H9 (cell line): ENCODE results near the gene APPBP2. TPM values are rescaled to one million over a fixed set of nuclear protein-coding genes. Genes with fewer than 3 reads are reported as not detected.

Source experiments
- DNase-seq: peaks from one replicate; pipeline ENCODE4 v3.0.0-alpha.2; 2017
- H2AFZ ChIP-seq: one replicate; pipeline ENCODE4 v1.6.1; 2013; ENCODE audit warnings: mild to moderate bottlenecking, low read length, control low read depth, moderate library complexity
- H2AK5ac ChIP-seq: 2 replicates; pipeline ENCODE4 v1.6.1; 2013; ENCODE audit warnings: low read length, control low read depth, mixed read lengths; ENCODE audit not compliant: insufficient read length
- H2BK120ac ChIP-seq: one replicate; pipeline ENCODE4 v1.6.1; 2013; ENCODE audit warnings: low read depth, mild to moderate bottlenecking, low read length, control low read depth, inconsistent platforms; ENCODE audit not compliant: poor library complexity, severe bottlenecking
- H2BK12ac ChIP-seq: 2 replicates; pipeline ENCODE4 v1.6.1; 2013; ENCODE audit warnings: low read length, control low read depth, mixed read lengths, low read depth; ENCODE audit not compliant: insufficient read length
- H2BK15ac ChIP-seq: 2 replicates; pipeline ENCODE4 v1.6.1; 2013; ENCODE audit warnings: low read depth, low read length, control low read depth
- H2BK20ac ChIP-seq: one replicate; pipeline ENCODE4 v1.6.1; 2013; ENCODE audit warnings: low read depth, mild to moderate bottlenecking, low read length, control low read depth, inconsistent platforms; ENCODE audit not compliant: poor library complexity, severe bottlenecking
- H2BK5ac ChIP-seq: 2 replicates; pipeline ENCODE4 v1.6.1; 2013; ENCODE audit warnings: low read length, control low read depth, mixed read lengths; ENCODE audit not compliant: insufficient read length
- H3K14ac ChIP-seq: 2 replicates; pipeline ENCODE4 v1.6.1; 2013; ENCODE audit warnings: low read length, control low read depth; ENCODE audit not compliant: insufficient read depth
- H3K18ac ChIP-seq: 2 replicates; pipeline ENCODE4 v1.6.1; 2013; ENCODE audit warnings: low read depth, mild to moderate bottlenecking, mixed read lengths, low read length, control low read depth; ENCODE audit not compliant: insufficient read length
- H3K23ac ChIP-seq: 2 replicates; pipeline ENCODE4 v1.6.1; 2013; ENCODE audit warnings: low read length, control low read depth, mixed read lengths, low read depth; ENCODE audit not compliant: insufficient read length
- H3K23me2 ChIP-seq: 2 replicates; pipeline ENCODE4 v1.6.1; 2013; ENCODE audit warnings: low read depth, mild to moderate bottlenecking, mixed read lengths, low read length, control low read depth; ENCODE audit not compliant: insufficient read length, poor library complexity, severe bottlenecking
- H3K27ac ChIP-seq: 2 replicates; pipeline ENCODE4 v1.5.1; 2013; ENCODE audit warnings: low read length, control low read depth, mixed read lengths, low read depth; ENCODE audit not compliant: insufficient read length
- H3K27me3 ChIP-seq: 2 replicates; pipeline ENCODE4 v1.6.1; 2013; ENCODE audit warnings: low read length, control low read depth, inconsistent platforms; ENCODE audit not compliant: insufficient read depth
- H3K4ac ChIP-seq: 2 replicates; pipeline ENCODE4 v1.6.1; 2013; ENCODE audit warnings: low read depth, mild to moderate bottlenecking, control low read depth, inconsistent platforms, low read length, moderate library complexity
- H3K4me1 ChIP-seq: 2 replicates; pipeline ENCODE4 v1.6.1; 2013; ENCODE audit warnings: low read length, control low read depth, inconsistent platforms; ENCODE audit not compliant: insufficient read depth
- H3K4me2 ChIP-seq: 2 replicates; pipeline ENCODE4 v1.6.1; 2013; ENCODE audit warnings: low read length, control low read depth, mixed read lengths; ENCODE audit not compliant: insufficient read length, insufficient read depth
- H3K56ac ChIP-seq: 2 replicates; pipeline ENCODE4 v1.6.1; 2013; ENCODE audit warnings: low read depth, mild to moderate bottlenecking, mixed read lengths, low read length, control low read depth; ENCODE audit not compliant: insufficient read length
- H3K79me1 ChIP-seq: 2 replicates; pipeline ENCODE4 v1.6.1; 2013; ENCODE audit warnings: low read depth, mild to moderate bottlenecking, moderate library complexity, low read length, control low read depth, inconsistent platforms; ENCODE audit not compliant: insufficient read depth, poor library complexity, severe bottlenecking
- H3K79me2 ChIP-seq: 2 replicates; pipeline ENCODE4 v1.6.1; 2013; ENCODE audit warnings: low read length, control low read depth, inconsistent platforms; ENCODE audit not compliant: insufficient read depth
- H3K9ac ChIP-seq: 2 replicates; pipeline ENCODE4 v1.6.1; 2013; ENCODE audit warnings: low read length, control low read depth, mixed read lengths; ENCODE audit not compliant: insufficient read length; ENCODE audit errors: extremely low read depth
- H3K9me3 ChIP-seq: one replicate; pipeline ENCODE4 v1.6.1; 2013; ENCODE audit warnings: low read depth, low read length, inconsistent platforms; ENCODE audit not compliant: control insufficient read depth
- H3T11ph ChIP-seq: one replicate; pipeline ENCODE4 v1.6.1; 2013; ENCODE audit warnings: mild to moderate bottlenecking, low read length, control low read depth, inconsistent platforms
- H4K20me1 ChIP-seq: one replicate; pipeline ENCODE4 v1.6.1; 2013; ENCODE audit not compliant: control insufficient read depth, insufficient read length, insufficient read depth
- H4K5ac ChIP-seq: 2 replicates; pipeline ENCODE4 v1.6.1; 2013; ENCODE audit warnings: low read depth, mild to moderate bottlenecking, mixed read lengths, low read length, control low read depth; ENCODE audit not compliant: insufficient read length
- H4K8ac ChIP-seq: replicated peaks from 2 replicates; pipeline ENCODE4 v1.6.1; 2013; ENCODE audit warnings: low read length, control low read depth, mixed read lengths, low read depth; ENCODE audit not compliant: insufficient read length
- H4K91ac ChIP-seq: 2 replicates; pipeline ENCODE4 v1.6.1; 2013; ENCODE audit warnings: low read depth, mild to moderate bottlenecking, moderate library complexity, mixed read lengths, low read length, control low read depth; ENCODE audit not compliant: insufficient read length
- H3K27ac Mint-ChIP-seq, 3 experiments: 2 replicates in 2 of 3; 3 replicates in 1 of 3; pipeline ENCODE4 v1.8.0; 2020 to 2021; ENCODE audit warnings: mixed read lengths in 3 of 3, mild to moderate bottlenecking in 1 of 3, moderate library complexity in 1 of 3
- H3K27me3 Mint-ChIP-seq: 2 replicates; pipeline ENCODE4 v1.8.0; 2021; ENCODE audit warnings: low read depth, mild to moderate bottlenecking, moderate library complexity, mixed read lengths
- H3K36me3 Mint-ChIP-seq, 3 experiments: 2 replicates in 2 of 3; 3 replicates in 1 of 3; pipeline ENCODE4 v1.8.0; 2020 to 2021; ENCODE audit warnings: low read depth in 3 of 3, mixed read lengths in 3 of 3; ENCODE audit not compliant: insufficient read depth in 1 of 3
- H3K4me1 Mint-ChIP-seq, 2 experiments: 2 replicates each; pipeline ENCODE4 v1.8.0; 2020; ENCODE audit warnings: mixed read lengths in 2 of 2
- H3K4me3 Mint-ChIP-seq, 2 experiments: 2 replicates in 1 of 2; 3 replicates in 1 of 2; pipeline ENCODE4 v1.8.0; 2020 to 2021; ENCODE audit warnings: mild to moderate bottlenecking in 2 of 2, mixed read lengths in 2 of 2, moderate library complexity in 1 of 2
- H3K9me3 Mint-ChIP-seq, 2 experiments: 2 replicates in 1 of 2; 3 replicates in 1 of 2; pipeline ENCODE4 v1.8.0; 2020; ENCODE audit warnings: mild to moderate bottlenecking in 2 of 2, mixed read lengths in 2 of 2, moderate library complexity in 1 of 2
- WGBS: extraction: QIAGEN DNeasy Blood & Tissue Kit; methylation state at CpG from one replicate; pipeline ENCODE4 v1.1.7; 2013; ENCODE audit warnings: missing lambda C conversion rate, low lambda C conversion rate, mixed read lengths; ENCODE audit not compliant: insufficient read length; ENCODE audit errors: extremely low coverage; 5-methylcytosine and 5-hydroxymethylcytosine counted together
- total RNA-seq: library from RNA; stranded (reverse); gene quantifications from 2 replicates; pipeline ENCODE4 v1.2.1, GENCODE V29; 2021
- TF ChIP-seq, protein P1 (sequence below): fragments of 200-600 bp; sonication (generic); conservative IDR thresholded peaks from 3 replicates; pipeline ENCODE4 v1.8.0; 2021; ENCODE audit warnings: antibody characterized with exemption, mild to moderate bottlenecking

Gene APPBP2
- total RNA-seq, 1 experiment from 2014 or later = 17.0 TPM

DNA sequence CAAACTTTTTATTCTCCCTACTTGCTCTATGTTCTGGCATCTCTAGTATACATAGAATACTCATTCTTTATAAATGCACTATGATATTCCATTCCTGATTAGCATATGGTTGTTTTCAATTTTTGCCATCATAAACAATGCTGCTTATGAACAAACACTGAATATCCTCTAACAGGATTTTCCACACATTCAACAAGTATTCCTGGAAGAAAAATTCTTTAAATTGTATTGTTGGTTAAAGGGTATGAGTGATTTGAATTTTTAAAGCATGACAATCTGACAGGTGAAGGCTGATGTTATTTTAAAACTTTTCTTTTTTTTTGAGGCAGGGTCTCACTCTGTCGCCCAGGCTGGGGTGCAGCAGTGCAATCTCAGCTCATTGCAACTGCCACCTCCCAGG, 11.5 kb downstream of the APPBP2 start:
- Histone ChIP-seq H2AFZ (no peak overlapping the region), H3K27me3 (no peaks in the 10 kb centered on the region), H3K27ac (no peak overlapping the region), H2BK12ac (no peak overlapping the region), H4K5ac (no peak overlapping the region), H3K9ac (no peak overlapping the region), H2BK5ac (no peak overlapping the region), H3K23ac (no peak overlapping the region), H3K79me1 (peaks cover 11% of the 10 kb centered on the region), H3K14ac (no peak overlapping the region), H4K8ac (no peak overlapping the region), H4K20me1 (no peaks in the 10 kb centered on the region), H2BK120ac (no peak overlapping the region), H2AK5ac (no peak overlapping the region), H3K79me2 (peaks cover 2% of the 10 kb centered on the region; the same call in 1 of the 2 replicates), H3K56ac (no peak overlapping the region), H2BK20ac (no peak overlapping the region), H4K91ac (no peak overlapping the region), H3T11ph (no peak overlapping the region), H3K4ac (no peak overlapping the region), H3K4me1 (no peaks in the 10 kb centered on the region), H3K23me2 (no peaks in the 10 kb centered on the region), H3K18ac (no peak overlapping the region), H3K9me3 (no peaks in the 10 kb centered on the region), H3K4me2 (no peak overlapping the region), H2BK15ac (no peak overlapping the region)
- no peak for DNase-seq
- H3K4me1 Mint-ChIP-seq = no peaks in the 10 kb centered on the region
- WGBS = no CpG with 5 or more reads among the region's 1 CpG
- H3K27ac Mint-ChIP-seq = no peak overlapping the region
- no peak overlapping the region for H3K4me3 Mint-ChIP-seq
- H3K27me3 Mint-ChIP-seq = no peaks in the 10 kb centered on the region; the same call in 1 of the 2 replicates
- TF ChIP-seq, protein P1, sequence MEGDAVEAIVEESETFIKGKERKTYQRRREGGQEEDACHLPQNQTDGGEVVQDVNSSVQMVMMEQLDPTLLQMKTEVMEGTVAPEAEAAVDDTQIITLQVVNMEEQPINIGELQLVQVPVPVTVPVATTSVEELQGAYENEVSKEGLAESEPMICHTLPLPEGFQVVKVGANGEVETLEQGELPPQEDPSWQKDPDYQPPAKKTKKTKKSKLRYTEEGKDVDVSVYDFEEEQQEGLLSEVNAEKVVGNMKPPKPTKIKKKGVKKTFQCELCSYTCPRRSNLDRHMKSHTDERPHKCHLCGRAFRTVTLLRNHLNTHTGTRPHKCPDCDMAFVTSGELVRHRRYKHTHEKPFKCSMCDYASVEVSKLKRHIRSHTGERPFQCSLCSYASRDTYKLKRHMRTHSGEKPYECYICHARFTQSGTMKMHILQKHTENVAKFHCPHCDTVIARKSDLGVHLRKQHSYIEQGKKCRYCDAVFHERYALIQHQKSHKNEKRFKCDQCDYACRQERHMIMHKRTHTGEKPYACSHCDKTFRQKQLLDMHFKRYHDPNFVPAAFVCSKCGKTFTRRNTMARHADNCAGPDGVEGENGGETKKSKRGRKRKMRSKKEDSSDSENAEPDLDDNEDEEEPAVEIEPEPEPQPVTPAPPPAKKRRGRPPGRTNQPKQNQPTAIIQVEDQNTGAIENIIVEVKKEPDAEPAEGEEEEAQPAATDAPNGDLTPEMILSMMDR = no peak
- H3K9me3 Mint-ChIP-seq = no peaks in the 10 kb centered on the region
- peaks cover 5 to 40% (median 30%) of the 10 kb centered on the region in 3 experiments for H3K36me3 Mint-ChIP-seq
